ENCODE data around the gene CUX1. TPM values are rescaled to one million over a fixed set of nuclear protein-coding genes. Genes with fewer than 3 reads are reported as not detected.

Gene CUX1
- total RNA-seq, 1 experiment from 2014 or later: 39.6 TPM

- Histone ChIP-seq H3K4me1 (ENCODE audit: insufficient read depth, low read length) (peaks cover 29% of the 10 kb centered on the region), H3K27ac (ENCODE audit: low read length) (peak overlapping the region; percentile 16; the same call in 1 of the 2 replicates), H3K4me3 (ENCODE audit: low read length) (no peak overlapping the region), H3K79me2 (ENCODE audit: low read length) (no peaks in the 10 kb centered on the region), H3K27me3 (ENCODE audit: low read length) (no peaks in the 10 kb centered on the region), H3K9ac (ENCODE audit: low read length) (0 out of 2 replicates have a peak overlapping the region, but pooled peaks have one; percentile 7), H3K9me3 (ENCODE audit: low read length) (no peaks in the 10 kb centered on the region), H2AFZ (ENCODE audit: low read length) (no peak overlapping the region), H3K9me2 (replicated peaks; ENCODE audit: low read length) (no peaks in the 10 kb centered on the region), H3F3A (ENCODE audit: low read length, unreplicated experiment) (no peaks in the 10 kb centered on the region), H3K36me3 (ENCODE audit: low read depth, low read length) (peaks cover 4% of the 10 kb centered on the region), H4K20me1 (ENCODE audit: low read length) (no peaks in the 10 kb centered on the region), H3K4me2 (ENCODE audit: low read length) (no peak overlapping the region)
- CTCF ChIA-PET: interaction anchor here (0.6 kb wide), 1 partner anchor 173 kb away, joined by 4 read pairs; no protein-coding TSS in a partner anchor
- TF ChIP-seq EZH2phosphoT487 (IDR thresholded peaks at IDR 0.05; ENCODE audit: borderline replicate concordance, low read length) (no peak), CTCF (conservative IDR thresholded peaks at IDR 0.05; ENCODE audit: low read depth, low read length) (no peak), EZH2 (IDR thresholded peaks at IDR 0.05; ENCODE audit: low read length, unreplicated experiment) (no peak)
- no TSS peak for BruUV-seq (replicated peaks)
- DNase-seq (no peak), ATAC-seq (no peak)
- intact Hi-C loops (cut with micrococcal nuclease): no loop called here
- POLR2A ChIA-PET (ENCODE audit: unreplicated experiment): no interaction called here
Observed at GRCh38 chr7:102094316-102094650, 276.9 kb downstream of the CUX1 start.

- no peak overlapping the region for H3K9ac ChIP-seq (ENCODE audit: low read length)
- H3K4me2 ChIP-seq (ENCODE audit: low read length): no peak overlapping the region
- peaks cover 32% of the 10 kb centered on the region for H3K4me1 ChIP-seq (ENCODE audit: insufficient read depth, low read length)
- no peak overlapping the region for H2AFZ ChIP-seq (ENCODE audit: low read length)
- DNase-seq (no peak), ATAC-seq (no peak)
- intact Hi-C loops (cut with micrococcal nuclease): no loop called here
- no peaks in the 10 kb centered on the region for H4K20me1 ChIP-seq (ENCODE audit: low read length)
- BruUV-seq (replicated peaks): no TSS peak
- H3K27ac ChIP-seq (ENCODE audit: low read length): peak overlapping the region; percentile 91; the same call in 1 of the 2 replicates
- H3K27me3 ChIP-seq (ENCODE audit: low read length): no peaks in the 10 kb centered on the region
- no peaks in the 10 kb centered on the region for H3K9me3 ChIP-seq (ENCODE audit: low read length)
- peaks cover 4% of the 10 kb centered on the region; the same call in 1 of the 2 replicates for H3K36me3 ChIP-seq (ENCODE audit: low read depth, low read length)
- H3K79me2 ChIP-seq (ENCODE audit: low read length): no peaks in the 10 kb centered on the region
- H3K9me2 ChIP-seq (replicated peaks; ENCODE audit: low read length): no peaks in the 10 kb centered on the region
- TF ChIP-seq EZH2phosphoT487 (IDR thresholded peaks at IDR 0.05; ENCODE audit: borderline replicate concordance, low read length) (no peak), CTCF (conservative IDR thresholded peaks at IDR 0.05; ENCODE audit: low read depth, low read length) (no peak), EZH2 (IDR thresholded peaks at IDR 0.05; ENCODE audit: low read length, unreplicated experiment) (no peak)
- ChIA-PET CTCF (no interaction called here), POLR2A (ENCODE audit: unreplicated experiment) (no interaction called here)
- H3K4me3 ChIP-seq (ENCODE audit: low read length): no peak overlapping the region
- no peaks in the 10 kb centered on the region for H3F3A ChIP-seq (ENCODE audit: low read length, unreplicated experiment)
Observed at GRCh38 chr7:102095321-102096011, 278.0 kb downstream of the CUX1 start.

GRCh38 chr7:102096012-102096332 is 278.5 kb downstream of the CUX1 start:
- ChIA-PET CTCF (no interaction called here), POLR2A (ENCODE audit: unreplicated experiment) (interaction anchor here (0.5 kb wide), 1 partner anchor 31 kb away, joined by 3 read pairs; no protein-coding TSS in a partner anchor)
- no peaks in the 10 kb centered on the region for H3K27me3 ChIP-seq (ENCODE audit: low read length)
- H3K36me3 ChIP-seq (ENCODE audit: low read depth, low read length): peaks cover 4% of the 10 kb centered on the region; the same call in 1 of the 2 replicates
- peak overlapping the region; percentile 40; the same call in 1 of the 2 replicates for H3K9ac ChIP-seq (ENCODE audit: low read length)
- H4K20me1 ChIP-seq (ENCODE audit: low read length): no peaks in the 10 kb centered on the region
- no peaks in the 10 kb centered on the region for H3K79me2 ChIP-seq (ENCODE audit: low read length)
- no peak overlapping the region for H3K4me2 ChIP-seq (ENCODE audit: low read length)
- TF ChIP-seq EZH2 (IDR thresholded peaks at IDR 0.05; ENCODE audit: low read length, unreplicated experiment): no peak
- TF ChIP-seq CTCF (conservative IDR thresholded peaks at IDR 0.05; ENCODE audit: low read depth, low read length): no peak
- TF ChIP-seq EZH2phosphoT487 (IDR thresholded peaks at IDR 0.05; ENCODE audit: borderline replicate concordance, low read length): no peak
- DNase-seq (no peak), ATAC-seq (no peak)
- H3F3A ChIP-seq (ENCODE audit: low read length, unreplicated experiment): no peaks in the 10 kb centered on the region
- H3K4me3 ChIP-seq (ENCODE audit: low read length): no peak overlapping the region
- no peak overlapping the region for H2AFZ ChIP-seq (ENCODE audit: low read length)
- H3K9me2 ChIP-seq (replicated peaks; ENCODE audit: low read length): no peaks in the 10 kb centered on the region
- BruUV-seq (replicated peaks): no TSS peak
- intact Hi-C loops (cut with micrococcal nuclease): no loop called here
- H3K27ac ChIP-seq (ENCODE audit: low read length): peak overlapping the region; percentile 91
- H3K9me3 ChIP-seq (ENCODE audit: low read length): no peaks in the 10 kb centered on the region
- H3K4me1 ChIP-seq (ENCODE audit: insufficient read depth, low read length): peaks cover 36% of the 10 kb centered on the region
